Fibroblast of pulmonary artery (primary cell): ENCODE data around the gene NR2F6.

Source experiments
- DNase-seq: peaks from one replicate; pipeline ENCODE4 v3.0.0-alpha.2; 2010; ENCODE audit warnings: low read depth
- H3K4me3 ChIP-seq: replicated peaks from 2 replicates; pipeline ENCODE4 v1.5.1; 2011; ENCODE audit warnings: low read depth, mild to moderate bottlenecking, control low read depth, low read length, moderate library complexity
- TF ChIP-seq, protein P1 (sequence below): IDR thresholded peaks from 2 replicates; pipeline ENCODE4 v1.5.1; 2011; ENCODE audit warnings: mild to moderate bottlenecking, control low read depth, low read length, inconsistent platforms; ENCODE audit errors: missing control alignments

The NR2F6 gene

DNA sequence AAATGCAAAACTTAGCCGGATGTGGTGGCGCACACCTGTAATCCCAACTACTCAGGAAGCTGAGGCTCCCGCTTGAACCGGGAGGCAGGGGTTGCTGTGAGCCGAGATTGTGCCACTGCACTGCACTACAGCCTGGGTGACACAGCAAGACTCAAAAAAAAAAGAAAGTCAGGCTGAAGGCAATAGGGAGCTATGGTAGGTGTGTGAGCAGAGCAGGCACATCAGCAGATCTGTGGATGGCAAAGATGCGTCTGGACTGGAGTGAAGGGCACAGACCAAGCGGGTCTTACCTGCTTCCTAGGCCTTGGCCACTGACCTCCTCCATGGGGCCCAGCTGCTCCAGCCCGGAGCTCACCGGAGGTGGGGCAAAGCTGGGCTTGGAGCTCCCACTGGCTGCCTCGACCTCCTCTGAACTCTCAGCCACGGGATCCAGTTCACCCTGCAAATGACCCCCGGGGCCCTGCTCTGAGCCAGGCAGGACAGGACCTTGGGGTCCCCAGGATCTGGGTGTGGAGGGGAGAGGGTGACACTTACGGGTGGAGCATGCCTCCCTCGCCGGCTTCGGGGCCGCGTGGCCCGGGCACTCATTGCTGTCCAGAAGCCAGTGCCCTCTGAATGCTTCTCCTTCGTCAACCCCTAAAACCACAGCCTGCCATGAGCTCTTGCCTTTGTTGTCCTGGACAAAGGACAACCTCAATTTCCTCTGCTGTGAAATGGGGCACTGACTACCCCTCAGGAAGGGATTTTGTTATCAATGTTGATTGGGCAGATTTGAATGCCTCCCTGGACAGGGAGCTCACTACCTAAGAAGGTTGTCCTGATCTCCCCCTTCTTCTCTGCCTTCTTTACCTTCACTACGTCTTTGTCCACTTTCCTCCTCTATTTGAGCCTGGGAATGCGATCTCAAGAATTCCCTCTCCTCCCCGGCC lies 18.3 kb upstream of the NR2F6 start:
- DNase-seq, result no peak
- no peak overlapping the region for H3K4me3 ChIP-seq

DNA sequence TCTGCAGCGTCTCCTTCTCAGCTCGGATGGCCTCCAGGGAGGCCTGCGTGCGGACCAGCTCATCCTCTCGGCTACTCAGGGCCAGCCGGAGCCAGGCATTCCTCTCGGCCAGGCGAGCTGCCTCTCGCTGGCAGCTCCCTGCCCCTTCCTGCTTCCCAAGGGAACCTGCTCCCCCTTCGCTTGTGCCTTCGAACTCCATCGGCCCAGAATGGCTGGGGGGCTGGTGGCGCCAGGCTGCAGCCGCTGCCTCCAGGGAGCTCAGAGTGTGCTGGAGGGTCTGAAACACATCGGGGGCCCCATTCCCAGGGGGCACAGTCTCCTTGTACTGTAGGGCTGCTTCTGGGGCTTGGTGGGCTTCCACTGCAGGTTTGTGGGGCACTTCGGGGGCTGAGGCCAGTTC lies 16.8 kb upstream of the NR2F6 start:
- TF ChIP-seq, protein P1, sequence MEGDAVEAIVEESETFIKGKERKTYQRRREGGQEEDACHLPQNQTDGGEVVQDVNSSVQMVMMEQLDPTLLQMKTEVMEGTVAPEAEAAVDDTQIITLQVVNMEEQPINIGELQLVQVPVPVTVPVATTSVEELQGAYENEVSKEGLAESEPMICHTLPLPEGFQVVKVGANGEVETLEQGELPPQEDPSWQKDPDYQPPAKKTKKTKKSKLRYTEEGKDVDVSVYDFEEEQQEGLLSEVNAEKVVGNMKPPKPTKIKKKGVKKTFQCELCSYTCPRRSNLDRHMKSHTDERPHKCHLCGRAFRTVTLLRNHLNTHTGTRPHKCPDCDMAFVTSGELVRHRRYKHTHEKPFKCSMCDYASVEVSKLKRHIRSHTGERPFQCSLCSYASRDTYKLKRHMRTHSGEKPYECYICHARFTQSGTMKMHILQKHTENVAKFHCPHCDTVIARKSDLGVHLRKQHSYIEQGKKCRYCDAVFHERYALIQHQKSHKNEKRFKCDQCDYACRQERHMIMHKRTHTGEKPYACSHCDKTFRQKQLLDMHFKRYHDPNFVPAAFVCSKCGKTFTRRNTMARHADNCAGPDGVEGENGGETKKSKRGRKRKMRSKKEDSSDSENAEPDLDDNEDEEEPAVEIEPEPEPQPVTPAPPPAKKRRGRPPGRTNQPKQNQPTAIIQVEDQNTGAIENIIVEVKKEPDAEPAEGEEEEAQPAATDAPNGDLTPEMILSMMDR, result no peak
- no peak for DNase-seq
- no peak overlapping the region for H3K4me3 ChIP-seq

More for the DNA sequence above, 18.3 kb upstream of the NR2F6 start:
- TF ChIP-seq, protein P1, result no peak

DNA sequence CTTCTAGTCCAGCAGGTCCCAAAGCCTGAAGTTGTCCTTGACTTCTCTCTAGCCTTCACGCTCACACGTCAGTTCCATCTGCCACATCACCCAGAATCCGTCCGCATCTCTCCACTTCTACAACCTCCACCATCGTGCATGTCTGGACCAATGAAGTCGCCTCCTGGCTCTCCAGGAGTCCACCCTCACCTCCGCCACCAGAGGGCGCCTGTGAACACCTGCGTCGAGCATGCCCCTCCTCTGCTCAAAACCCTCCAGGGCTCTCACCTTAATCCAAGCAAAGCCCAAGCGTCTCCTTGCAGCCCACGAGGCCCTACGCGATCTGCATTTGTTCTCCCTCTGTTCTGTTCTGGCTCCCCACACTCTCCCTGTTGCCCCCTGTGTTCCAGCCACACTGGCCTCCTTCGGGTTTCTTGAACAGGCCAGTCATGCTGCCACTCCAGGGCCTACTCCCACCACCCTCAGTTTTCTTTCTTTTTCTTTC lies 15.2 kb upstream of the NR2F6 start:
- TF ChIP-seq, protein P1, result peak; percentile 94
- peak; percentile 81 for DNase-seq
- H3K4me3 ChIP-seq, result no peak overlapping the region

DNA sequence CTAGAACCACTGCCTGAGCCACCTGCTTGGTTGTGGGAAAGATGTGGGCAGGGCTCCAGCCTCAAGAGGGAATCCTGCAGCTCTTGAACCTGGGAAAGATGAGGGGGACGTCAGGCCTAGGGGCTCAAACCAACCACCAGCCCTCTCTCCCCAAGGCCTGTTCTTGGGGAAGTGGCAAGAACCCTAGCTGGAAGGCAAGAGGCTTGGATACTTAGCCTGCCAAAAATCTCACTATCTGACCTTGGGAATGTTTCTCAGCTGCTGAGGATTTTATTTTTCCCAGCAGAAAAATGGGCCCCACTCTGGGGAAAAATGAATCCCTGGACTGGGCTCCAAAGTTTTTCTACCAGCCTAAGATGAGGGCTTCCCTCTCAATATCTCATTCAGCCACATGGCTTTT lies 14.2 kb upstream of the NR2F6 start:
- TF ChIP-seq, protein P1, result no peak

DNA sequence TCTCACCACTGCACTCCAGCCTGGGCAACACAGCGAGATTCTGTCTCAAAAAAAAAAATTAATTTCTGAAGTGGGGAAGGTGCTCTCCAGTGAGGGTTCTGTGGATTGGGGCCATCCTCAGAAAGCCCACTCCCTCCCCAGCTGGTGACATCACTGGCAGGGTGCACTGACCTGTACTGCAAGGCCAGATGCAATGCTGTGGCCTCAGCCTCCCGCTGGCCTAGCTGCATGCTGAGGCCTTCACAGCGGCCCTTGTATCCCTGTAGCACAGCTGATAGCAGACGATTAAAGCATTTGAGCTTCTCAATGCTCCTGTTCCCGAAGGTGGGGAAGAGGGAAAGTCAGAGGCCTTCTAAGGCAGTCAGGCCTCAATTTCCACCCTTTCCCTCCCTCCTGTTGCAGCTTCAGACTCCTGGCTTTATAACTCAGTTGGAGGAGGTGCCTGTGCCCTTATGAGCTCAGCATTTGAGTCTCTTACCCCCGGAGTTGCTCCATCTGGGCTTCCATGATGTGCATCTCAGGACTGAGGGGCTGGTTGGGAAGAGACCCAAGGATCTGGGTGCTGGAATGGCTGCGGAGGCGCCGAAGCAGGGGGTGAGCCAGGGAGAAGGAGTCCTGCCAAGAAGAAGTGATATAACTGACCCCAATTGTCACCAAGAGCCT lies 13.5 kb upstream of the NR2F6 start:
- no peak for DNase-seq
- no peak overlapping the region for H3K4me3 ChIP-seq
- TF ChIP-seq, protein P1, result no peak

More for the DNA sequence above, 14.2 kb upstream of the NR2F6 start:
- DNase-seq, result no peak
- H3K4me3 ChIP-seq, result no peak overlapping the region

DNA sequence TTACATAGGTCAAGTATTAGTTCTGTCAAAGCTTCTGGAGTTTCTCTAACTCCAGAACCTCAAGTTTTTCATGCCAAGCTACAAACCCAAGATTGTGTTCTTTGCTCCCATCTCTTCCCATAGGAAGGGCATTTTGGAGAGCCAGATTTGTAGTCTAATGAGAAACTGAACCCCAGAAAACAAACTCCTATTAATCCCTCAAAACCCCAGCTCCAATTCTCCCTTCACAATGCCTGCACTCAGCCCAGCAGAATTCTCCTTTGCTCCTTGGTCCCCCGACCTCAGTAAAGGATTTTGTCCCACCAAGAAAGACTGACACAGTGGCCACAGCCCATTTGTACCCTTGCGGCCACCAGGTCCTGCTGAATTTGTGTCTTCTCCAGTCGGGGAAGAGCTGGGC lies 10.4 kb upstream of the NR2F6 start:
- no peak for DNase-seq
- no peak overlapping the region for H3K4me3 ChIP-seq
- TF ChIP-seq, protein P1, result no peak
